BJ (cell line): ENCODE data around the gene SIGLEC1. TPM values are rescaled to one million over a fixed set of nuclear protein-coding genes. Genes with fewer than 3 reads are reported as not detected.

Experiments
- CTCF ChIA-PET: fragments of 350-600 bp; formaldehyde crosslinking; extraction: SDS; loops from one replicate; lab custom pipeline; 2021; ENCODE audit warnings: antibody characterized with exemption, inconsistent platforms; lab: Yijun Ruan, JAX
- POLR2A ChIA-PET: fragments of 300-600 bp; sonication (Branson Sonifier 250); formaldehyde crosslinking; extraction: SDS; loops from one replicate; lab custom pipeline; 2021; ENCODE audit warnings: antibody characterized with exemption; lab: Charles Lee
- DNase-seq: peaks from one replicate; pipeline ENCODE4 v3.0.0-alpha.2; 2011; ENCODE audit warnings: low read depth
- H3K27me3 ChIP-seq: 2 replicates; pipeline ENCODE4 v1.6.0; 2011; ENCODE audit warnings: low read length; ENCODE audit not compliant: control insufficient read depth, insufficient read depth
- H3K36me3 ChIP-seq: 2 replicates; pipeline ENCODE4 v1.5.1; 2011; ENCODE audit warnings: low read length; ENCODE audit not compliant: control insufficient read depth, insufficient read depth
- H3K4me3 ChIP-seq: 2 replicates; pipeline ENCODE4 v1.5.1; 2011; ENCODE audit warnings: low read depth, mild to moderate bottlenecking, control low read depth, low read length
- polyA plus RNA-seq: library from polyadenylated mRNA; depleted of rRNA; stranded (reverse); fragments of >200 nt; gene quantifications from 2 replicates; pipeline ENCODE4 v1.2.3, GENCODE V29; 2011
- TF ChIP-seq, protein P1 (sequence below): IDR thresholded peaks from 2 replicates; pipeline ENCODE4 v1.5.1; 2011; ENCODE audit warnings: low read depth, mild to moderate bottlenecking, control low read depth, inconsistent platforms, low read length, moderate library complexity; ENCODE audit not compliant: insufficient read depth

The SIGLEC1 gene
- polyA plus RNA-seq, 1 experiment: not detected

DNA sequence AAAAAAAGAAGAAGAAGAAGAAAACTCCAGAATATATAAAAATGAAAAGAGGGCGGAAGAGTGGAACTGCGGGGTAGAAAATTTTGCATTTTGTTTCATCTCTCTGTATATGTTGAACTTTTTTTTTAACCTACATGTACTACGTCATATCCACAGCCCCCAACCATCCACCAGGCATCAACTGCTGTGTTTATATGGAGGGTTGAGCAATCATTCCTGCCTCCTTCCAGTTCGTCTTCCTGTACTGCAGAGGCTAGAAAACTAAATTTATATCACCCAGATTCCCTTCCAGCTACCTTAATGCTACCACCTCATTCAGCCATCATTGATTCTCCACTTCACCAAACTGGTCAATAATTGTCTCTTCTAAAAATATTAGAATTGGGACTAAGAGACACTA is 9.5 kb upstream of the SIGLEC1 start:
- Histone ChIP-seq H3K4me3 (no peak overlapping the region), H3K27me3 (no peaks in the 10 kb centered on the region; the same call in 1 of the 2 replicates), H3K36me3 (no peaks in the 10 kb centered on the region)
- DNase-seq: no peak
- TF ChIP-seq, protein P1, sequence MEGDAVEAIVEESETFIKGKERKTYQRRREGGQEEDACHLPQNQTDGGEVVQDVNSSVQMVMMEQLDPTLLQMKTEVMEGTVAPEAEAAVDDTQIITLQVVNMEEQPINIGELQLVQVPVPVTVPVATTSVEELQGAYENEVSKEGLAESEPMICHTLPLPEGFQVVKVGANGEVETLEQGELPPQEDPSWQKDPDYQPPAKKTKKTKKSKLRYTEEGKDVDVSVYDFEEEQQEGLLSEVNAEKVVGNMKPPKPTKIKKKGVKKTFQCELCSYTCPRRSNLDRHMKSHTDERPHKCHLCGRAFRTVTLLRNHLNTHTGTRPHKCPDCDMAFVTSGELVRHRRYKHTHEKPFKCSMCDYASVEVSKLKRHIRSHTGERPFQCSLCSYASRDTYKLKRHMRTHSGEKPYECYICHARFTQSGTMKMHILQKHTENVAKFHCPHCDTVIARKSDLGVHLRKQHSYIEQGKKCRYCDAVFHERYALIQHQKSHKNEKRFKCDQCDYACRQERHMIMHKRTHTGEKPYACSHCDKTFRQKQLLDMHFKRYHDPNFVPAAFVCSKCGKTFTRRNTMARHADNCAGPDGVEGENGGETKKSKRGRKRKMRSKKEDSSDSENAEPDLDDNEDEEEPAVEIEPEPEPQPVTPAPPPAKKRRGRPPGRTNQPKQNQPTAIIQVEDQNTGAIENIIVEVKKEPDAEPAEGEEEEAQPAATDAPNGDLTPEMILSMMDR: no peak
- POLR2A ChIA-PET: no interaction called here
- CTCF ChIA-PET: interaction anchor here (1.4 kb wide), 1 partner anchor 11 kb away, joined by 10 read pairs; no protein-coding TSS in a partner anchor

DNA sequence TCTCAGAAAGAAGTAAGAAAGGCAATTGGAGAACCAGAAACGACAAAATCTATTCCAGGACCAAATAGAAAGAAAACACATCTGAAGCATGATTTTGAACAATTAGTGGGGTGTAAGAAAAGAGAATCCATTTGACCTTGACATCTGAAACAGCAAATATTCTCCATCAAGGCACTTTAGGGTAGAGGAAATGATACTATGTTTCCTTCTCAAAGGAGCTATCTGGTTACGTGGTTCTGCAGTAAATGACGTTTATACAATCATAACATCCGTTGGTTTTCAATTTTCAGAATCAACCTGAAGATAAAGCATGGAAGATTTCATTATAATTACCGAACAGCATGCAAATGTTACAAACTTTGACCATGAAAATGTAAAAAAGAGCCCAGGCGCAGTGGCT is 8.2 kb upstream of the SIGLEC1 start:
- POLR2A ChIA-PET: no interaction called here
- Histone ChIP-seq H3K36me3 (no peaks in the 10 kb centered on the region), H3K4me3 (no peak overlapping the region), H3K27me3 (no peaks in the 10 kb centered on the region; the same call in 1 of the 2 replicates)
- TF ChIP-seq, protein P1: no peak
- DNase-seq: no peak
- CTCF ChIA-PET: interaction anchor here (1.9 to 2.2 kb wide), 3 partner anchors 10 to 32 kb away, joined by 5 to 13 read pairs (median 5); no protein-coding TSS in a partner anchor

DNA sequence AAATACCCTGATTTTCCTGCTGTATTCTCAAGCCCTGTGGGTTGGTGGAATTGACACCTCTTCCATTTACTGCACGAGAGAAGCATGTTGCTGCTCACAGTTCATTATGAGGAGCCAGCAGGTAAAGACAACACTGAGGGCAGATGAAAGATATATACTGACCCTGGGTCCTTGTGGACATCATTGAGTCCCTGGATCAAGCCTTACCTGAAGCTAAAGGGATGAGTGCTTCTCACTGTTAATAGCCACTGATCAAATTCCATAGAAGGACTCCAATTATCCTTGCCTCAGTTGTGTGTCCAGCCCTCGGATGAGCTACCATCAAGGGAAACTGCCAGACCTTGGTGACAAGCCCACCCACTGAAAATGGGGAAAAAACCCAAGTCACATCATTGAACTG is 7.7 kb upstream of the SIGLEC1 start:
- TF ChIP-seq, protein P1: no peak
- no peak for DNase-seq
- H3K27me3 ChIP-seq: no peaks in the 10 kb centered on the region; the same call in 1 of the 2 replicates
- no peak overlapping the region for H3K4me3 ChIP-seq
- CTCF ChIA-PET: interaction anchor here (1.9 to 2.2 kb wide), 3 partner anchors 9 to 33 kb away, joined by 5 to 13 read pairs (median 5); no protein-coding TSS in a partner anchor
- POLR2A ChIA-PET: no interaction called here
- no peaks in the 10 kb centered on the region for H3K36me3 ChIP-seq

DNA sequence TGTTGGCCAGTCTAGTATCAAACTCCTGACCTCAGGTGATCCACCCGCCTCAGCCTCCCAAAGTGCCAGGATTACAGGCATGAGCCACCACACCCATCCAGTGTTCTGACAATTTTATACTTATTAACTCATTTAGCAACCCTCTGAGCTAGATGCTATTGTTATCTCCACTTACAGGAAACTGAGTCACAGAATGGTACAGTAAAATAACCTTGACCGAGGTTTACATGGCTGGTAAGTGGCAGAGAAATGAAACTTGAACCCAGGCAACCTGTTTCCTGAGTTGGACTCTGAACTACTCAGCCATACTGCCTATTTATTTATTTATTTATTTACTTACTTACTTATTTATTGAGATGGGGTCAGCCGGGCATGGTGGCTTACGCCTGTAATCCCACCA is 6.6 kb upstream of the SIGLEC1 start:
- TF ChIP-seq, protein P1: no peak
- ChIA-PET CTCF (interaction anchor here (1.1 to 2.2 kb wide), 4 partner anchors 8 to 34 kb away, joined by 3 to 13 read pairs (median 5); no protein-coding TSS in a partner anchor), POLR2A (no interaction called here)

DNA sequence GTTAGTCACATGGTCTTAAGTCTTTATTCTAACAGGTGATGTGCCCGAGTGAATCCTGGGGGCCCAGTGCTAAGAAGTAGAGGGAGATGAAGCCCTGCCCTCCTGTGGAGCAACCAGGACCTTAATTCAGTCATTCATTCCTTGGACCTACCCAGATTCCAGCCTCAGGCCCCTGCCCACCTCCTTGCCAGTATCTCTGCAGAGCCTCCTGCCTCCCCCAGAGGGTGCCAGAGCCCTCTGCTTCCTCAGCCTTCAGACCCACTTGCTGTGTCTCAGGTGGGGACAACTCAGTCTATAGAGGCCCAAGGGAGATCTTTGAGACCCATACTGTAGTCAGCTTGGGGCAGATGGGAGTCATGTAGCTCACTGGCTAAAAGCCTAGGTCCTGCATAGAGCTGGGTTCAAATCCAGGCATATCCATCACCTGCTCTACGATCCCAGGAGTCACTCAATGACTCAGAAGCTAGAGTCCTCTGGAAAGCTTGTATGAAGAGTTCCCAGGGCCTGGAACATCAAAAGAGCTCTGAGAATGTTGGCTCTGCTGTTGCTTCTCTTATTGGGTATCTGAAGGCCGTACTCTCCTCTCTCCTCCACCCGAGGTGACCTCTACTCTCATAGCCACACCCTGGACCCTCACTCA is 3.9 kb upstream of the SIGLEC1 start:
- CTCF ChIA-PET: interaction anchor here (0.6 to 9.5 kb wide), 25 partner anchors 8 to 376 kb away, joined by 3 to 331 read pairs (median 4); partner anchors contain the start of genes ADAM33, ADISSP, AP5S1 and HSPA12B
- Histone ChIP-seq H3K36me3 (no peaks in the 10 kb centered on the region), H3K4me3 (no peak overlapping the region), H3K27me3 (no peaks in the 10 kb centered on the region; the same call in 1 of the 2 replicates)
- TF ChIP-seq, protein P1: peak; percentile 91
- no peak for DNase-seq
- POLR2A ChIA-PET: interaction anchor here (0.5 kb wide), 1 partner anchor 42 kb away, joined by 5 read pairs; no protein-coding TSS in a partner anchor

More for the DNA sequence above, 6.6 kb upstream of the SIGLEC1 start:
- Histone ChIP-seq H3K36me3 (no peaks in the 10 kb centered on the region), H3K27me3 (no peaks in the 10 kb centered on the region; the same call in 1 of the 2 replicates), H3K4me3 (no peak overlapping the region)
- DNase-seq: no peak
